NOMO-1 (cell line): ENCODE measurements around the gene TNFRSF14.
"Not testable (repeated sequence)": the region's sequence is repeated elsewhere in the genome, so short reads cannot be mapped to it uniquely, and the experiment has no call there.

Experiments
- DNase-seq, 2 experiments: peaks; one replicate each; lab custom pipeline; 2025; ENCODE audit not compliant: unreplicated experiment in 2 of 2; lab: John Stamatoyannopoulos, UW

Gene TNFRSF14

DNA sequence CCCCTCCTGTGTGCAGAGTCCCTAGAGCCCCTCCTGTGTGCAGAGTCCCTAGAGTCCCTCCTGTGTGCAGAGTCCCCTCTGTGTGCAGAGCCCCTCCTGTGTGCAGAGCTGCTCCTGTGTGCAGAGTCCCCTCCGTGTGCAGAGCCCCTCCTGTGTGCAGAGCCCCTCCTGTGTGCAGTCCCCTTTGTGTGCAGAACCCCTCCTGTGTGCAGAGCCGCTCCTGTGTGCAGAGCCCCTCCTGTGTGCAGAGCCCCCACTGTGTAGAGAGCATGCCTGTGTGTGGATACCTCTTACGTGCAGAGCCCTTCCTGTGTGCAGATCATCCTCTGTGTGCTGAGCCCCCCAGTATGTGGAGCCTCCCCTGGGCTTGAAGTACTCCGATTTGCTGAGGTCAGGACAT lies 17.8 kb upstream of the TNFRSF14 start:
- no peak for DNase-seq

GRCh38 chr1:2538872-2539271 lies 17.3 kb upstream of the TNFRSF14 start:
- no peak for DNase-seq

GRCh38 chr1:2539312-2539907 lies 16.8 kb upstream of the TNFRSF14 start:
- DNase-seq: no peak

GRCh38 chr1:2540816-2541492 lies 15.2 kb upstream of the TNFRSF14 start:
- DNase-seq: no peak

DNA sequence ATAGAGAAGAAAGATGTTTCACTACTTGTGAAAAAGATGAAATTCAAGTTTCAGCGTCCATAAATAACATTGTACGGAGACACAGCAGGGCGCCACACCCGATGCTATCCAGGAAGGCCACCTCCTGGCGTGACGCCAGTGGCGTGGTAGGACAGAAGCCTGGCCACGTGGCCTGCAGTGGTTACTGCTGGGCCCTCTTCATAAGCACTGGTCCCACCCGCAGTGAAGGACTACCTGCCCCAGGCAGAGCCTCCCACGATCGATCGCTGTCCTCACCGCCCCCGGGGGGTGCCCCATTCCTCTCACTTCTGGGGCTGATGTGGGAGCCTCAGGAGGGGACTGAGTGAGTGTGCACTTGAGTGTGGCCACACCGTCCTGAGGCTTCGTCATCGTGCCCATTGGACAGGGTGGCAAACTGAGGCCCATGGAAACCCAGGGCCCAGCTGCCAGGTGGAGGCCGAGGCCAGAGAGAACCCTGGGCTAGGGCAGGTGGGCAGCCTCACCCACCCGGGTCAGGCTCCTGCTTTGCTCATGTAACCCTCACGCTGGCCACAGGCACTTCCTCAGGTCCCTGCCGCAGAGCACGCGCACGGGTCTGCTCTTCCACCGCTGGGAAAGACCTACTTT lies 14.4 kb upstream of the TNFRSF14 start:
- DNase-seq: no peak

GRCh38 chr1:2542246-2542915 lies 13.8 kb upstream of the TNFRSF14 start:
- DNase-seq: no peak

DNA sequence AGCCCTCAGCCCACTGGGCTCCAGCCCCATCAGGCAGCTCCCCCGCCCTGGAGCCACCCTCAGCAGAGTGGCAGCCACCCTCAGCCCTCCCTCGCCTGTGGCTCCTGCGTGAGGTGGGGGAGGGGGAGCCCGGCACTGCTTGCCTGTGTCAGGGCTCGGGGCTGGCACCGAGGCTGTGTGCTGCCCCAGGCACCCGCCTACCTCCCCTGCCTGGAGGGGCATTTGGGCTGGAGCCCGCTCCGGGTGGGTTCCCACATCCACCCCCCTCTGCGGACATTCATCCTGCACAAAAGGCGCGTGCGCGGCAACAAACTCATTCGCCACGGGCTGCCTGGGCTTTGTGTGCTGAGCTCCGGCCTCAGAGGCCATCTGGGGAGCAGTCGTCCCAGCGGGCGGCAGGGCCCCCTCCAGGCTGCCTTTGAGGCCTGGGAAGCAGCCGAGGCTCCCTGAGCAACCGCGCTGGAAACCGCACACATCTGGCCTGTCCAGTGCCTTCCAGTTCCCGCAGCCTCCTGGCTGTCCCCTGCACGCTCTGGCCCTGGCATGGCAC lies 12.6 kb upstream of the TNFRSF14 start:
- no peak for DNase-seq

DNA sequence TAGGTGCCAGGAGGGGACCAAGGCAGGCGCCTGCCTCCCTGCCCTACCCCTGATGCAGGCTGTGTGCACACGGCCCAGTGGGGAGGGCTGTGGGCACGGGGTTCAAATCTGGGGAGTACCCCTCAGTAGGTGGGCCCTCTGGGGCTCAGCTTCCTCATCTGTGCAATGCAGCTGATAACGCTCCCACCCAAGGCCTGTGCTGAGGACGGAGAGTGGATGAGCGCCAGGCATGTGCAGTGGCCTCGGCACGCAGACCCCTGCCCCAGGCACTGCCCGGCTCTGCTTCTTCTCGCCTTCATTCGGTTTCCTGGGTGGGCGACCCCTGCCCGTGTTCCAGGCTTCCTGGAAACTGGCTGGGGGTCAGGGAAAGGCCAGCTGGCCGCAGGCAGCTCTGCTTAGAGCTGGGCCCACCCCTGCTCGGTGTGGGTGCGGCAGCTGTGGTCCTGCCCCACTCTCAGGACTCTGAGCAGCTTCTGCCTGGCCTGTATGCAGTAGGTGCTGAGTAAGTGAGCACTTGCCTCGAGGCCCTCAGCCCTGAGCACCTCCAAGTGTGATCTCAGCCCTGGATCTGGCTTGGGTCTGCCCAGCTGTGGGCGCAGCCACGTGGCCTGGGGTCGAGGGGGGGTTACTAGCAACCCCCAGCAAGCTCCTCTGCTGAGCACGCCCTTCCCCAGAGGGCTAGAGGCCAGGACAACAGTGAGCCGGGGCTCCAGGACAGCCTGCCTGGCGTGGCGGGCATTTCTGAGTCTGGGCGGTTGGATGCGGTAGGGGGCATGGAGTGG lies 11.9 kb upstream of the TNFRSF14 start:
- no peak for DNase-seq

DNA sequence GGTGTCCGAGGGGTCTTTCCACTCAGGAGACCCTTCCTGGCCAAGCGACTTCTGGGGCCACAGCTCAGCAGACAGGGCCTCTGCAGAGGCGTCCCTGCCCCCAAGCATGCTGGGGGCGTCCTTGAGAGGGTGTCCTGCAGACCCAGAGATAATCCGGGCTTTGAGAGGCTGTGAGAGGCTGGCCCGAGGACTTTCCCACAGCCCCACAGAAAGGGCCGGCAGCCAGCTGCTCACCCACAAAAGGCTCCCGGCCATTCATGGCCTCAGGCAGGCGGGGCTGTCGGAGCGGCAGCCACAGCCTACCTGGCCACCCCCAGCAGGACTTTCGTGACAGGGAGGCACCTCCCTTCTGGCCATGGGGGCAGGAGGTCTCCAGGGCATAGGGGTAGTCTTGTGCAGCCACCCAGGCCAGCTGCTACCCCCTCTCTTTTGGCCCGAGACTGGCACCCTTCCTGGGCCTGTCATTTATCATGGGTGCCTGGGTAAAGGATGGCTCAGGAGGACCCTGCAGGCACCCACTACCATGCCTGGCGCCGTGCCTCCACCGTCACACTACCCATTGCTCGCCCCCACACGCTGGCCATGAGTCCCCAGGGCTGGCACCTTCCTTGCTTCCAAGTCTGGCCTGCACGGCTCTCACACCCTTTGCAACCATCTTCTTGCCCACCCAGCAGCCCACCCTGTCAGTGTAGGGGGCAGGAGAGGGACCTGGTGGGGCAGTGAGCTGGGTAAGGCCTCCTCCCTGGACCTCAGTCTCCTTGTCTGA lies 11.1 kb upstream of the TNFRSF14 start:
- no peak for DNase-seq

- peak; percentile 72 to 78 for DNase-seq
These were observed 10.2 kb upstream of the TNFRSF14 start for GRCh38 chr1:2545754-2546514.

GRCh38 chr1:2546515-2547209 lies 9.5 kb upstream of the TNFRSF14 start:
- peak; percentile 80 to 95 for DNase-seq

DNA sequence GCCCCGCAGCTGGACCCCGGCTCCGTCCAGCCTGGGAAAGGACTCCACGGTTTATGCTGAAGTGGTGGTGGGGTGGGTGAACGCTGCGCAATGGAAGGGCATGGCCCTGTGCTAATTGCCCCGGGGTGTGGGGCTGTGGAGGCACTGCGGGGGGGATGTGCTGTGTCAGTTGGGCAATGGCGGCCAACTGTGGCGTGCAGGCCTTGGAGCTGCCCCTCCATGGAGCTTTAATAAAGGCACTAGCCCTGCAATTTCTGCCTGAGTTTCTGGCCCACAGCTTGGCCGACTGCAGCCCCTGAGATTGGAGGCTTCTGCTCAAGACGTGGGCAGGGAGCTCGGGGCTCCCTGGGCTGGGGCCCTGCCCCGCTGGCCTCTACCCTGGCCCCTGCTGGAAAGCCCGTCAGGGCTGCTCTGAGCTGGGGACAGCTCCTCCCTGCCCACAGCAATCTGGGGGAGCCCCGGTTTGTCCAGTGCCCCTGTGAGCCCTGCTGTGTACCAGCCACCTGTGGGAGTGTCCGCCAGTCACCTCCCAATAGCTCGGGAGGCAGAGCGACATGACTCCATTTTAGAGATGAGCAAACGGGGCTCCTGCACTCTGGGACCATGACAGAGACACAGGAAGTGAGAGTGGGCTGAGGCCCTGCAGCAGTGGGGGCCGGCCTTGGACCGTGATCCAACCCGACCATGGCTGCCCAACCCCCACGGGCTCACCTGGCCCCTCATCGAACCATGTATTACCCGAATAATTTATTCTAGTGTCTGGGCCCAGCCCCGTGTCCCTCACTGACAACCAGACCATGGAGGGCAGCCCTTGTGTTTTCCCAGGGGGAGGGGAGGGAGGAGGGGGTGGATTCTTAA lies 8.7 kb upstream of the TNFRSF14 start:
- DNase-seq: peak; percentile 55 to 59

DNA sequence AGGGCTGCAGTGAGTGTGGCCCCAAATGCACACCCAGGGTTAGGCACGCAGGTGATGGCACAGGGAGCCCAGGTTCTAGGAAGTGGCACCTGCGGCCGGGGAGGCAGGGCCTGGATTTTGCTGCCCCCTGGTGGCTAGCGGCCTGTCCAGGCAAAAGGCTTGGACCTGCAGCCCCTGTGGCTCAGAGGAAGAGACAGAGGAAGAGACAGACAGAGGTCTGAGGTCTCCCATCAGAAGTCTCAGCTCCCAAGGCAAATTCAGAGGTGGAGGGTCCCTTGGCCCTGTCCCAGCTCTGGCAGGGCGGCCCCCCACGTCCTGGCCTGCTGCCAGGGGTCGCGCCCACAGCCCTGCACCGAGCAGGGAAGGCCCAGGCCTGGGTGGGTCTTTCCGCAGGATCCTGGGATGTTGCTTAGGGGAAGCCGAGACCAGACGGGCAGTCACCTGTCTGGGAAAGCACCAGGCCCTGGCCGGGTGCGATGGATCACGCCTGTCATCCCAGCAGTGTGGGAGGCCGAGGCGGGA lies 8.0 kb upstream of the TNFRSF14 start:
- DNase-seq: peak; percentile 66 to 76

GRCh38 chr1:2549367-2550029 lies 6.7 kb upstream of the TNFRSF14 start:
- DNase-seq: not testable (repeated sequence)

DNA sequence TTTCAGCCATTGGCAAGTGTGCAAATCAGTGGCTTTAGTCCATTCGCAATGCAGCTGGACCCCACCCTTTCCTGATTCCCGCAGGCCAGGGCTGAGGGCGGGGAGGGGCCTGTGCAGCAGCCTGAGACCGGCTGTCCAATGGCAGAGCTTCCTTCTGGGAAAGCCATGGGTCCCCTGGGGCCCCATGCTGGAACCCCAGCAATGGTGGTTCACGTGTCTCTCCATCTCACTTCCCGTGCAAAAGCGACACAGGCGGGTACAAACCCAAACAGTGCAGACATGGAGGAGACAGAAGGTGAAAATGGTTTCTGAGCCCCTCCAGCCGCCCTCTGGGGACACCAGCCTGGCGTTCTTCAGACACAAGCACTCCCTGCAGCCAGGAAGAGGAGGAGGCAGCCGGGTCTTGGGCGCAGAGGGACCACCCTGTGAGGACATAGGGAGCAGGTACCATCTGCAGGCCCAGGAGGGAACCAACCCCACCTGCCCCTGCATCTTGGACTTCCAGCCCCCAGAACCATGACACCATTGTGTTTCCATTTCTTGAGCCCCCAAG lies 5.8 kb upstream of the TNFRSF14 start:
- not testable (repeated sequence) for DNase-seq

DNA sequence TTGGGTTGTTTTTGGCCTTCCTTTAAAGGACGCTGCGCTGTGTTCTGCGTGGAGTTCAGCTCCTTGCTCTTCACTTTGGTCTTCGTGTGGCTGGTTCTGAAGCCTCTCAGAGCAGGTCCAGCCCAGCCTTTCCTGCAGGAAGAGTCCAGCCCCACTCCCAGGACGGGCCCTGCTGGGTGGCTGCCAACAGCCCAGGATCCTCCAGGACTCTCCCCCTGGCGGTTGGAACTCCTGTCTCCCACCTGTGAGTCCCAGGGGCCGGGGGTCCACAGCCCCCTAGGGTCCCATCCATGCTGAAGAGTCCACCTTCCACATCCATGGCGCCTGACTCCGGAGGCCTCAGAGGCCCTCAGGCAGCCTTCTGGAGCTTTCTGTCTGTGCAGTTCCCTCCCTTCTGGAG lies 4.6 kb upstream of the TNFRSF14 start:
- DNase-seq: not testable (repeated sequence)

DNA sequence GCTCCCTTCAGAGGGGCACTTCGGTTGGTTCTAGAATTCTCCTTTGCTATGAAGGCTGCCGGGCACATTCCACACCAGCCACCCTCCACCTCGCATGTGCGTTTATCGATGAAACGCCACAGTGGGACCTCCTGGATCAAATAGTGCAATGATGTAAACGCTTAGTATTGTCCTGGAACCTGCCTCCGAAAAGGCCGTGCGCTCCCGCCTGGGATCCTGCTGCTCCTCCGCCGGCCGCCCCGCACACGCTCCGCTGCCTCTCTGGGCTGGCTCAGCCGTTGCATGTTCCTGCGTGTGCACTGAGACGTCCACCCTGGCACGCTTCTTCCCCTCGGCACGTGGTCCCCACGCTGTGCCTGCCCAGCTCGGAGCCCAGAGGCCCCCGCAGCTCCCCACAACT lies 4.0 kb upstream of the TNFRSF14 start:
- no peak for DNase-seq
